ENCODE results near the gene RPS24.

DNA sequence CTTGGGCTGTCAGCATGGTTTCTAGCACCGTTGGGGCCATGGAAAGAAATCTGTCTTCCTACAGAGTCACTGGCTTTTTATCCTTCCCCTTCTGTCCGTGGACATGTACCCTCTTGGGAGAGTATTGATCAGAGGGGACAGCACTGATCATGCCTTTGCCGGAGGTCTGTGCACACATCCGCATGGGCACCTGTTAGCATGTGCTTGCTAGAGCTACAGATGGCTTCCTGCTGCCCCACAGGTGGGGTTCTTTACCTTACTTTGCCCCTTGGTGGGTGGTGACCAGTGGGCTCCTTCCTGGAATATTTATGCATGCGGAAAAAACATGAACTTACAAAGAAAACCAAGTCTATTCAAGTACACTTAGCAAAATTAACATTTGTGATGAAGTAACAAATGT is 24.9 kb downstream of the RPS24 start:
- no peak for TF ChIP-seq SP1 (IDR thresholded peaks at IDR 0.05; ENCODE audit: low read depth, low read length)
- no peak for TF ChIP-seq CTCF (IDR thresholded peaks at IDR 0.05; ENCODE audit: control extremely low read depth in 1 of 3, insufficient read depth in 1 of 3, low read depth in 1 of 3, low read length in 3 of 3)
- no peak for TF ChIP-seq YY1 (IDR thresholded peaks at IDR 0.05; ENCODE audit: low read depth, low read length)
- TF ChIP-seq MAX (IDR thresholded peaks at IDR 0.05): no peak
- no peak for TF ChIP-seq SUZ12 (IDR thresholded peaks at IDR 0.05; ENCODE audit: low read length)
